Stimulated activated CD8-positive, alpha-beta memory T cell treated with anti-CD3 and anti-CD28 coated beads, Interleukin-12 subunit alpha, Interleukin-12 subunit beta, amount 100 ng/mL, for 24 hours (primary cell): ENCODE measurements around the gene ABCA1.
"Not testable (repeated sequence)": the region's sequence is repeated elsewhere in the genome, so short reads cannot be mapped to it uniquely, and the experiment has no call there.

Experiments
- DNase-seq: peaks from one replicate; pipeline ENCODE4 v3.0.0-alpha.2; 2020; ENCODE audit errors: extremely low read depth

The ABCA1 gene

DNA sequence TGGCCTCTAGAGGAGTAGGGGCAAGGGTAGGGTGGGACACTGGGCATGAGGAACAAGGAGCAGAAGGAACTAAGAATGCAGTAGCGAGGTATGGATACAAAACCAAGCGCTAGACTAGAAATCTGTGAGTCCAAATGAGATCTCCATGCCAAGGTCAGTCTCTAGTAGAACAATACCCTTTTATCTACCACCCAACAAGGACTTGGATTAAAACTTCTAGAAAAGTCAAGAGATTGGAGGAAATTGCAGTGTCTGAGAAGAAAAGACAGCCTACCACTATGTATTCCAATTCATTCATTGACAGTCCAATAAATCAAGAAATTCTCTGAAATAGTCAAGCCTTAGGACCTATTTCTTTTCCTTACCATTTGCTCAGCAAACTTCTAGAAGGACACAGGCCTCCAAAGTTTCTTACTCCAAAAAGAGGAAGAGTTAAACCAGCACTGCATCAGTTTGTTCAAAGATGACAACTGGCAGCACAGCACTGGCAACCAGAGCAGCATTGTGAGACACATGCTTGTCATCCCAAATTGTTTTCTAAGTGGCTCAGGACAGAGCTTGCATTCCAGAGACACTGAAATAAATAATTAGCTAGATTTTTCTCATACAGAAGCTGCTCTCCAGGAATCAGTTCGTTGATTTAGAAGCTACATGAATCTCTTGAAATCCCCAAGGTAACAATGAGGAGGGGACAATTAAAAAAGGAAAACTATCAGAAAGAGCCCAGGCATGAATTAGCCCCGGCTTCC, 22.6 kb downstream of the ABCA1 start:
- no peak for DNase-seq

DNA sequence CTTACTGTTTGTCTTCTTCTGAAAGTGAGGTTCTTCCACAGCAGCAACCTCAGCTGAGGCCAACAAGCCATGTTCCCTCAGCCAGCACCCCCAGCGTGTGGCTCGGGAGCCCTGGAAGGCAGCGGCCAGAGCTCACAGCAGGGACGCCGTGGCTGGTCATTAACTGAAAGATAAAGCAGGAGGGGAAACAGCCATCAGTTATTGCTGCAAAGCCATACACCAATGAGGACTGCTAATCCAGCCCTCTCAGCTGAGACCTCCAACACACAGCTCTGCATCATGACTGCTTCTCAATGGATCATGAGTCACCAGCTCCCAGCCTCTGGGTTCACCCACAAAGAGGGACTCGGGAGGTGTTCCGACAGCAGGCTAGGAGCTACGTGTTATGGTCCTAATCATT, 24.3 kb downstream of the ABCA1 start:
- no peak for DNase-seq

DNA sequence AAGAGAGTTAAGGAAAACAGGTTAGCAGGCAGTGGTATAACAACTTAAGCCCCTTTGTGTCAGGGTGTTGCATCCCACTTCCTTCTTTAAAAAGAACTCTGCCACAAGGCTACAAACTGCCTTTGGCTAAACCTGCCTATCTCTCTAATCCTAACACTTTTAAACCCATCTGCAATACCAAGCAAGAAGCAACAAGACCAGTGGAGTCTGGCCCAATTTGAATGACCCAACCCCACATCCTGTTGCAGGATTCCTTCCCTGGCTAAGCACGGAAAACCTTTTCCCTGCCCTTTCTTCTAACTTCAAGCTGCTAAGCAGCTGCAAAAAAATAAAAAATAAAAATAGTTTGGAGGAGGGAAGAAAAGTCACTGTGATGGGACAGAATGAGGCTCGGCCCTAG, 27.1 kb downstream of the ABCA1 start:
- no peak for DNase-seq

DNA sequence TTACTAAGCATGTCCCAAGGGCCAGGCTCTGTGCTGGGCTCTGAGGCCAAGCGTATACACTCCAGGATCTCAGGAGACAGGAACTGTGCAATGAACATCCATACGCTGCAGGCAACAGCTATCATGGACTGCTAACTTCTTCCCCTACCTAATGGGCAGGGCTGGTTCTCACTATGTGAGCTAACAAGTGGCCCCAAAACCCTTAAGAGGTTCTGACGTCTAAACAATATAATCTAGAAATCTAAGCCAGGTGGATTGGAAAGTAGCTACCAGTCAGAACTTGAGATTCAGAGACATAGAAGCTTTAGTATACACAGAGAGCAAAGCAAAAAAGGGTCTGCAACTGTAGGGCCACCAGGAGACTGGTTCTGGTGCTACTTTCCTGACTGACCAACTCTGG, 27.6 kb downstream of the ABCA1 start:
- no peak for DNase-seq

GRCh38 chr9:104899759-104900247, 28.2 kb downstream of the ABCA1 start:
- DNase-seq: no peak

DNA sequence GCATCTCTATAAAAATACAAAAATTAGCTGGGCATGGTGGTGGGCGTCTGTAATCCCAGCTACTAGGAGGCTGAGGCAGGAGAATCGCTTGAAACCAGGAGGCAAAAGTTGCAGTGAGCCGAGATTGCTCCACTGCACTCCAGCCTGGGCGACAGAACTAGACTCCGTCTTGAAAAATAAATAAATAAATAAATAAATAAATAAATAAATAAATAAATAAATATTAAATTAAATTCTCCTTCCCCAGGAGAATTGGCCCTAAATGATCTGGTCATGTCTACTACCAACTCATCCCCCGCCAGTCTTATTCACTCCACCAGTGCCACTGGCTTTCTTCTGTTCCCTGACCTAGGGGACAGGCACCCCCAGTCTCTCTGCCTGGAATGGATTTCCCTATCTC, 29.6 kb downstream of the ABCA1 start:
- DNase-seq: not testable (repeated sequence)

DNA sequence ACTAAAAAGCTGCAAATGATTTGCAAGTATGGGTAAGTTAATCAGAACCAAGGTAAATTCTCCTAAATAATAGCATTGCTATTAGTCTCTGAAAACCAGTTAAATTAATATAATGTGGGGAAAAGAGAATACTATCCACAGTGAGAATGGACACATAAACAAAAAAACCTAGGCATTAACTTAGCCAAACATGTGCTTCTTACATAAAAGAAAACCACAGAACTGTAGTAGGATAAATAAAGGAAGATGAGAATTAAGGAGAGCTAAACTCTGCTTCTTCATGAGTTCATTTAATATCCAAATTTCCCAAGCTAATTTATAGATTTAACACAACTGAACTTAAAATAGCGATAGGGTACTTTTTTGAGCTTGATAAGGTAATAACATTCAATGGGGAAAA, 31.8 kb downstream of the ABCA1 start:
- DNase-seq: no peak

DNA sequence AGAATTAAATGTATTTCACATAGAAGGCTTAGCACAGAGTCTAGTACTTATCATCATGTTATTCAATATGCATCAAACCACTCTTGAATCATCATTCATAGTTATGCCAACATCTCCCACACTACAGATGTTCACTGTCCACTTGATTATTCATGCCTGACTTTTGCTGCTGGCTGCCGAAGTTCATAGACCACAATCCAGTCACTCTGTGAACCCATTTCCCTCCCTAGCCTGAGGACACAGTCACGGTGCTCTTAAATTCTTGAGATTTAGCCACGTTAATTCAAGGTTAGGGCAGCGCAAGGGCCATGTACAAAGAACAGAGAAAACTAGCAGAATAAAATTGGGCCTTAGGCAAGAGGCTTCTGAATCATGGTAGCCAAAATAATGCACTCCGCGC, 32.4 kb downstream of the ABCA1 start:
- DNase-seq: no peak

DNA sequence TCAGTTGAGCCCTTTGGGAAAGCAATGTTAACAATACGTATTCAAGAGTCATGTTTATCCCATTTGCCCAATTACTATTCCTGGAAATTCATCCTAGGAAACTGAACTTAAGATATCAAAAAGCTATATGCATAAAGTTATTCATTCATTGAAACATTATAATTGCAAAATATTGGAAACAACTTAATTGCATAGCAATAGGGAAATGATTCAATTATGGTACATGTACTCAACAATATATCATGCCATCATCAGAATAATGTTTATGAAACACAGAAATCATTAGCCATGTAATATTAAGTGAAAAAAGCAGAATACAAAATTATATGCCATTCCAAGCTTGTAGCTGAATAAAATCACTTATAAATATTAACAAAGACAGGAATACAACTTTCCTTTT, 35.3 kb downstream of the ABCA1 start:
- no peak for DNase-seq

GRCh38 chr9:104890433-104890770, 37.6 kb downstream of the ABCA1 start:
- DNase-seq: no peak

DNA sequence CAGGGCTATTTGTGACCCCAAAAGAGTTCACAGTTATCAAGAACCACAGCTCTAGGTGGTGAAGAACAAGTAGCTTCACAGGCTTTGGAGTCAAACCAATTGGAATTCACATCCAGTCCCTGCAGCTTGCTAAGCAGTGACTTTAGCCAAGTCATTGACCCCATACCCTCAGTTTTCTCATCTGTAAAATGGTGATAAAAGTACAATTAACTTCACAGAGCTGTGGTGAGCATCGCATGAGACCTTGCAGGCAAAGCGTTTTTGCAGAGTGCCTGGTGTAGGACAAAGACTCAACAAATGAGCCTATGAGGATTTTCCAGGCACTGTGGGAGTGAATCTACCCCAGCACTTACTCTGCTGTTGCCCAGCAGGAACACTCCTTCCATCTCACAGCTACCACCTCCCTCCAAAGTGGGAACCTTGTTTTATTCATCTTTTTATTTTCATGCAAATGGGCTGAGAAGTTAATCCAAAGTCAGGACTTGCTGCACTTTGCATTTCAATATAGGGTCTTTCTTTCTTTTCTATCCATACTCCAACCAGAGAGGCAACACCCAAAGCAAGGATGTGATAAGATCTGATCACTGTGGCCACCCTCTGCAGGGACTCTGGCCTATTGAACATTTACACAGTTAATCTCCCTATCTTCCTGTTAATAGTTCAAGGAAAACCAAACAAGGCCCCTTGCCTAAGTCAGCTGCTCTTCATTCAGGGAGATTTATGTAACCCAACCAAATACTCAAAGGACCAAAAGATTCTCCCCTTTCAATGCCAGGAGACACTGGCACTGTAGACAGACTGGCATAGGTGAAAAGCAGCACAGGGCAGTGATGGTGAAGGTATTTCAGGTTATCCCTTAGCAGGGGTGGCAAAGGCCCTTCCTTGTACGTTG, 41.9 kb downstream of the ABCA1 start:
- DNase-seq: no peak

GRCh38 chr9:104883169-104883568, 44.8 kb downstream of the ABCA1 start:
- no peak for DNase-seq

- no peak for DNase-seq
Observed at GRCh38 chr9:104882566-104882965, 45.4 kb downstream of the ABCA1 start.

GRCh38 chr9:104882086-104882485, 45.9 kb downstream of the ABCA1 start:
- no peak for DNase-seq

- no peak for DNase-seq
Observed at GRCh38 chr9:104879555-104880309, 48.2 kb downstream of the ABCA1 start.

GRCh38 chr9:104876587-104876986, 51.4 kb downstream of the ABCA1 start:
- DNase-seq: no peak

GRCh38 chr9:104875897-104876296, 52.1 kb downstream of the ABCA1 start:
- DNase-seq: no peak

DNA sequence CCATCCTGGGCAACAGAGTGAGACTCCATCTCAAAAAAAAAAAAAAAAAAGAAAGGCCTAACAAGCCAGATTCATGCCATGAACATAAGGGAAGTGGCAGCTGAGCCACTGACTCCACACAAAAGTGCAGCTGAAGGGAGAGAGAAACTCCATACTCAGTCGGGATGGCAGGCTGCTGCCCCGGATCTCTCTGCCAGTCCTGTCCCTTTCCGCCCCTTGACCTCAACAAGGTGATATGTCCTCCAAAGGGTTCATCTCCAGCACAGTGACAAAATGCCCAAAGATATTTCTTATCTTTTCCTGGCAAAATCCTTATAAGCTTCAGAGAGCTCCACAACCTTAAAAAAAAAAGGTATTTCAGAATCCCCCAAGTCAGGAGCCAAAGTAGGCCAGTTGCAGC, 52.6 kb downstream of the ABCA1 start:
- no peak for DNase-seq

DNA sequence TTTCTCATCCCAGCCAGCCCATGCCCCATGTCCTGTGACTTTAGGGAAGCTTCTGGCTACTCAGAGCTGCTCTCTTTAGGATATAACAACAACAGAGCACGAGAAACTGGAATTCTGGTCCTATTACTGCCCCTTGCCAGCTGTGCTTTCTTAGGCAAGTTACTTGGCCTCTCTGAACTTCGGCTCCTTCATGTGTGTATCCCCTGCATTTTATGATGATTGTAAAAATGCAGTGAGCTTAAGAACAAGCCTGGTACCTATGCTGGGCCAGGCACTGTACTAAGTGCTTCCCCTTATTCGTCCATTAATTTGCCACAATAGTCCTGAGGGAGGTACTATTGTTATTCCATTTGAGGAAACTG, 54.5 kb downstream of the ABCA1 start:
- no peak for DNase-seq

DNA sequence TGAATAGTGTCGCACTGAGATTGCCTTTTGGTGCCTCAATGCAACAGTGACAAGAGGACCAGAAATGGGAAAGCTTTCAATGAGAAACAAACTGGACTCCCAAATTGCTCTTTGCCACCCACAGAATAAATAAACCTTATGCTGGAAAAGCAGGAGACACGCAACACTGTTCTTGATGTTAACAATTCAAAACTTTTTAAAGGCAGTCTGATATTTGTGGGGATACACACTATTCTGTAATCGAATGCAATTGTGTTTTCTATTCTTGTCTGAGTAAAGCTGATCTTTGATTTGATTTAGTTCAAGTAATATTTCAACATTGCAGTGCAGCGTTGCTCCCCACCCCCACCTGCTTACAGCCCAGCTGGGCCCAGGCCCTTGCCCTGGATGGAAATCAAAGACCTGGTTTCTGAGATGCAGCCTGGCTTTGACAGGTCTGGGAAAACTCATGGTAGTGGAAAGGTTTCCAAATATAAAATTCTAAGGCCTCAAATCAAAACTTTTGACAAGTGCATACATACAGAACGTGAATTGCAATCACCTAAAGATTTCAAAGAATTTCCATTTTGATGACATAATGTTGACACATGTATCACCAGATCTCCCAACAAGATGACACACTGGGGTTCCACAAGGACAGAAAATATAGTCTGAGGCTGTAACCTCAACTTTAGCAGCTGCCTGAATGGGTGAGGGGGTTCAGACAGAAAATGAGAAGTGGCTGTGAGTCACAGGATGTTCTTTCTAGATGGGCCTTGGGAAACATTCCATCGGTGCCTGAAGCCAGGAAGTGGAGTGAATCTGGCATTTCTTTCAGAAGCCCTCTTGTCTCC, 55.1 kb downstream of the ABCA1 start:
- DNase-seq: no peak

- DNase-seq: no peak
Observed at GRCh38 chr9:104871961-104872527, 55.9 kb downstream of the ABCA1 start.
